ENCODE measurements around the gene ST6GAL2.
A peak's percentile ranks its signal among the peaks of the same experiment; 100 is the strongest.

Gene ST6GAL2

DNA sequence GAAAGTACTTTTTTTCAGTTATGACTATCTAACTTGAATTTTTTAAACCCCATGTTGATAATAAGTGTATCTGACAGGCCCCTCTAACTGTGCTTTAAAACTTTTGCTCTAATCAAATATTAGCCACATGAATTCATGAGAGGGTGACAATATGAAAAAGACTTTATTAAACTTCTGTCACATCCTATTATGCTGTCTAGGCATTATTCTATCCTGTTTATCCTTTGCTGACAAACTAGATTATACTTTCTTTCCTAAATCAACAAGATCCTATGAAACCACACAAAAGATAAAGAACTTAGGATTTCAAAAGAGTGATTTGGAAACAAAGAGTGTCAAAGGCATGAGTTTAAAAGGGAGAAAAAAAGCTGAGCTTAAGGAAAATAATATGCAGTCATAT is 57.8 kb downstream of the ST6GAL2 start:
- DNase-seq (ENCODE audit: low read depth), result peak; percentile 19

- no peak for DNase-seq (ENCODE audit: low read depth)
Observed at GRCh38 chr2:106827158-106827557, 58.8 kb downstream of the ST6GAL2 start.

GRCh38 chr2:106825161-106825560 is 60.8 kb downstream of the ST6GAL2 start:
- DNase-seq (ENCODE audit: low read depth), result peak; percentile 47

DNA sequence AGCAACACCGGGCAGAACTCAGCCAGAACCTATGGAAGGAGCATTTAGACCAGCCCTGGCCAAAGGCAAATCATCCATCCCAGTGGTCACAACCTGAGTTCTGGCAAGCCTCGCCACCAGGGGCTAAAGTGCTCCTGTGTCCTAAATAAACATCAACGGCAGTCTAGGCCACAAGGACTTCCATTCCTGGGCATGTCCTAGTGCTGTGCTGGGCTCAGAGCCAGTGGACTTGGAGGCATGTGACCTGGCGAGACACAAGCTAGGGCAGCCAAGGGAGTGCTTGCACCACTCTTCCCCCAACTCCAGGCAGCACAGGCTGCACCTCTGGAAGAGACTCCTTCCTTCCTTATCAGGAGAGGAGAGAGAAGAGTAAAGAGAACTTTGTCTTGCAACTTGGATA is 69.0 kb downstream of the ST6GAL2 start:
- no peak for DNase-seq (ENCODE audit: low read depth)

- DNase-seq (ENCODE audit: low read depth), result no peak
Observed at GRCh38 chr2:106812841-106813240, 73.1 kb downstream of the ST6GAL2 start.

DNA sequence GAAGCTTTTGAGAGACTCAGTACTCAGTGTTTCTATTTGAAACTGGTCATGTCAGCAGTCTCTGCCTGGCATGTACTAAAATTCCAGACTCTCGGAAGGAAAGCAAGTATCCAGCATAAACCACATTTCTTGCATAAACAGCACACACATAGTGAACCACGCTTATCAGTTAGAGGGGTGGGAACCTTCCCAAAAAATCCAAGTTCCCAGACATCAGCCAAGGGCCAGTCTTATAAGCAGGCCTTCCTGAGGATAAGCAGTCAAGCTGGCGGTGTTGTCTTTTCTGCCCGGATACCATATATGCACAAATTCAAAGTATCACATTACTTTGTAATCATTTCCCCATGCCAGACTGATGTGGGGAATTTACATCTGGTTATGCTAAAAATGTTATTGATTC is 73.6 kb downstream of the ST6GAL2 start:
- peak; percentile 16 for DNase-seq (ENCODE audit: low read depth)

DNA sequence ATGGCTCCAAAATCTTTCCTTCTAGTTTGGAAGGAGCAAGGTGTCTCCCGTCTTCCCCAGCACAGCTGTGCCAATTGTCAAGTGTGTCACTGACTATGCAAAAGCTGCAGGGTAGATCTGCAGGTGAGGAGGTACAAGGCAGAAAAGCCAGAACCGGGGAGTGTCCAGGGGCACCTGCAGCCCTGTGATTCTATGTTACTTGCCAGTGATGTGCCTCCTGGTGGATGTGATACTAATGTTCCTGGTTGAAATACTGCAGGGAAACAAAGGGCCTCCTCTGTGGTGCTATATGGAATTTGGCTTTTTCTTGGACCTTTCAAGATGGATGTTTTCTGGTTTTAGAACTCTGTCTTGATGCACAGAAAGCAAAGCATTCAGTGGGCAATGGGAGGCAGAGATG is 80.3 kb downstream of the ST6GAL2 start:
- DNase-seq (ENCODE audit: low read depth), result no peak

- DNase-seq (ENCODE audit: low read depth), result no peak
Observed at GRCh38 chr2:106804161-106804560, 81.8 kb downstream of the ST6GAL2 start.

DNA sequence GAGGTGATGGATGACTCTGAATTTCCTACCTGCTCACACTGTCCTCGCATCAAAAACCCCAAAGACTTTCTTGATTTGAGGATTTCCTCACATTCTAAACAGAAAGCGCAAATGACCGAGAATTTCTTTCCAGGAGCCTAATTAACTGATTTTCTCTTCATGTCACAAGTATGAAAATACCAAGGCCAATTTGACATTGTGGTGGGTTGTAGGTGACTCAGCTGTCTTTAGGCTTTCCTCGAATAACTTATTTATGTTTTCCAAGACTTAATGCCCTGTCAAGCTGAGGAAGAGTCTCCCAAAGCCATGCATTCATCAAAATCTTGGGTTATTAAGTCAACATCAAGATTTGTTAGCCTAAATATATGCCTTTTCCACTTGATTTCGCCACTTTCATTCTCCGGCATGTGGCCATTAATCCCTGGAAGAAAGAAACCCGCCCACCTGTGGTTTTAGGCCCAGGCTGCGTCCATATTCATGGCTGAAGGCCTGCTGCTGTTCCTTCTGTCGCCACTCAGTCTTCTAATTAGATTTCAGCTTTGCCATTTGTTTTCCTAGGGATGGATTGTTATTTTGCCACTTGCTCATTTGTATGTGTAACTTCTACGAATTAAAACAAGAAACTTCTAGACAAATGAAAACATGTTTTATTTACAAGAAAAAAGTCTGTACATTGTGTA is 84.9 kb downstream of the ST6GAL2 start:
- DNase-seq (ENCODE audit: low read depth), result peak; percentile 38

GRCh38 chr2:106800180-106800579 is 85.8 kb downstream of the ST6GAL2 start:
- no peak for DNase-seq (ENCODE audit: low read depth)

GRCh38 chr2:106798826-106799552 is 87.0 kb downstream of the ST6GAL2 start:
- DNase-seq (ENCODE audit: low read depth), result no peak

DNA sequence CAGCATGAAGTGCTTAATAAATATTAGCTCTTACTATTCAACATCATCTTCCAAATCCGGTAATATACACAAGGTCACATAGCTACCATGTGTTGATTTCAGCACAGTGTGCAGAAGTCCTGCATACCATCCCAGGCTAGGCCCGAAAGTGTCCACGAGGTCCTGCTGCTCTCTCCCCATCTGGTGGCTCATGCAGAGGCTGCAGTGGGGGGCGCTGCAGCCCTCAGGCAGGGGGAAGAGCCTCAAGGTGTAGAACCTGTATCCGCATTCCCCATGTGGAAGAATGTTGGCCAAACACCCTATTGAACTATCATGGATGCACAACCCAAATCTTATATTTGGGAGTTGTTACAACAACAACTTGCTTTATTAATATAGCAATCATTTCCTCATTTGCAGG is 88.5 kb downstream of the ST6GAL2 start:
- no peak for DNase-seq (ENCODE audit: low read depth)

DNA sequence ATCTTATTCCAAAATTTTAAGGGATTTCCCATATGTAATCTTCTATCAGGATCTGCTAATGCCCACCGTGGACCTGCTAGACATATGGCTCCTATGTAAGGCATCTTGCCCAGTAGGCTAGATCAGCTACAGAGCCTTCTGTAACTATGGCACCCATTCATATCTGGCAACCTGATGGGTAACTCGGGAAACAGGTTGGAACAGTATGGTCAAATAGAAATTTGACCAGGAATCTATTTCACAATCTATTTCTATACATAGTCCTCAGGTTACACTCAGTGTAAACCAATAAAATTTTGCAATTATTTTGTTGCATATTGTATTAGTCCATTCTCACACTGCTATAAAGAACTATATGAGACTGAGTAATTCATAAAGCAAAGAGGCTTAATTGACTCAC is 93.3 kb downstream of the ST6GAL2 start:
- no peak for DNase-seq (ENCODE audit: low read depth)

- DNase-seq (ENCODE audit: low read depth), result no peak
Observed at GRCh38 chr2:106789185-106789584, 96.8 kb downstream of the ST6GAL2 start.

DNA sequence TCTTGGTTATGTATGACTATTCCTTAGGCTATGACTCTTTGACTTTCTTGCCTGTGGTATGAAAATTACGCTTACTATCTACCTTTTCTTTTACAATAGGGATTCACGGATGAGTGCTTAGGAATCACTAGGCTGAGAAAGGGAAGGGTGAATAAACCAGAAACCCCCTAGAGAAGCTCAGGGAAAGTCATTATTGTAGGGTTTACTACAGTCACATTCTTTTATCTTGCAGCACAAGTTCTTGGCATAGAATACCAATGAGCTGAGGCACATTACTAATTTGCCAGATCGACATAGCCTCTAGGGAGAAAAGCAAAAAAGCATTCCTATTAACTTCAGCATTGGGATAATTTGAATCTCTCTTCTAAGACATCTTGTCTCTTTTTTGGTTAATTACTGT is 103.3 kb downstream of the ST6GAL2 start:
- DNase-seq (ENCODE audit: low read depth), result no peak

DNA sequence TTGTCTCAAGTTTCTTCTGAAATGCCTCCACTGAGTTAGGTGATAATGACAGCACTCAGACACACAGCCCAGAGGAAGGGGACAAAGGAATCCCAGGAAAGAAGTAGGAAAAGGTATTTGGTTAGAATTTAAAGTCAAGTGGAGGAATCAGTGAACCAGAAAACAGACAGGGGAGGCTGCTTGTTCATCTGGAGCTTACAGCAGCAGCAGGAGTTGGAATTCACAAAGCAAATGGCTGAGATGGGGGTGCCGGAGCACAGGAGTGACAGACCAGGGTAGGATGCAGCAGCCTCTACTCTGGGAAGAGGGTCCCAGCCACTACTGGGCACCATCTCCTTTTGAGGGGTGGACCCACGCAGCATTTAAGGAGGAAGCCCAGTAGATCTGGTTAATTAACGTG is 104.8 kb downstream of the ST6GAL2 start:
- no peak for DNase-seq (ENCODE audit: low read depth)

DNA sequence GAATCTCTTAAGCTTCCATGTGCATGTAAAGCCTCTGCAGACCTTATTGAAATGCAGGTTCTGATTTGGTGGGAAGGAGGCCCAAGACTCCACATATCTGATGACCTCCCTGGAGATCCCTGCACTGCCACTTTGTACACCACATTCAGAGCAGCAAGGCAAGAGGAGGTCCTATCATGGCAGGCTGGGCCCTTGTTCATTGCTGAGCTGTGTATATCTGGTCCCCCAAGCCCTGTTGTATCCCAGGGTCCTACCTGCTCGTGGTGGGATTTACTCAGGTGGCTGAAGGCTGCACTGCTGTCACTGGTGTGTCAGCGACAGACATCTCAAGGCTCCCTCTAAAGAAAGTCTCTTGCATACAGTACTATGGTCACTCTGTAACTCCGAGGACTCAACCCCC is 114.2 kb downstream of the ST6GAL2 start:
- DNase-seq (ENCODE audit: low read depth), result no peak

DNA sequence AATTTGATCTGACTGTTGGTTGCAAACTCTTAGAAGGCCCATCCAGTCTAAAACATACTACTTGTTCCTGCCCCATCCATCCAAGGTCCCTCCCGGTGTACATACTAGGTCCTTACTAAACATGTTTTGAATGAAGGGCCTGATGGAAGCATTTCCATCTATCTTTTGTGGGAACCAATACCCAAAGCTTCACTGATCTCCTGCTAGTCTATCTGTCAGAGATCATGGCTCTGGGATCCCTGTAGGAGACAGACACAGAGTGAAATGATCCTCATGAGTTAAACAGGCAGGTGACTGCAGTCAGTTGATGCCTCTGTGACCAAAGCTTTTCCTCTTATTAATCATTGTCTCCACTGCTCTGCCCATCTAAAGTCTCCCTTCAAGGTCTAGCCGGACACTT is 115.0 kb downstream of the ST6GAL2 start:
- DNase-seq (ENCODE audit: low read depth), result no peak

DNA sequence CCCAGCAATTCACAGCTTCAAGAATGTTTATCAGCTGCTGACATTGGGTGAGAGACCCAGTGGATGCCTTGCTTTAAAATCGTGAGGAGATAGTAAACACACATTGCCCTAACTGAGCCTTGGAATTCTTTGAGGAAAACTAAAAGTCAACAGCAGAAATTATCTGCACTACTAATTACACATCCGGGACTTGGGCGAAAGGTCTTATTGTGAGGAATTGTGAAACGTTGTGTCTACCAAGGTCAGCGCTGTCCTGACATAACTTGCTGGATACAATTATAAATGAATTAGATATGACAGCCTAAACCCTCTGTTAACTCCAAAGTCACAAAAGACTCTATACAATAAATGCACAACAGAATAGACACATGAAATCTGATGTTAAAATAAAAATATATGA is 121.4 kb downstream of the ST6GAL2 start:
- no peak for DNase-seq (ENCODE audit: low read depth)

- DNase-seq (ENCODE audit: low read depth), result no peak
Observed at GRCh38 chr2:106759966-106760365, 126.0 kb downstream of the ST6GAL2 start.

GRCh38 chr2:106758901-106759497 is 127.0 kb downstream of the ST6GAL2 start:
- no peak for DNase-seq (ENCODE audit: low read depth)
